GM19438 (cell line): ENCODE data around the gene EYS.

Experiments
- ATAC-seq: cut with Tn5 transposase; IDR thresholded peaks from one replicate; pipeline ENCODE4 v1.9.1; 2021; ENCODE audit warnings: low read depth; ENCODE audit not compliant: unreplicated experiment

Gene EYS

GRCh38 chr6:64221776-64222175, 1485.2 kb downstream of the EYS start:
- ATAC-seq, result no peak

- ATAC-seq, result no peak
Observed at GRCh38 chr6:64220801-64221200, 1486.2 kb downstream of the EYS start.

GRCh38 chr6:64217721-64218620, 1489.1 kb downstream of the EYS start:
- no peak for ATAC-seq

- ATAC-seq, result no peak
Observed at GRCh38 chr6:64214373-64214772, 1492.7 kb downstream of the EYS start.

GRCh38 chr6:64213697-64214096, 1493.3 kb downstream of the EYS start:
- ATAC-seq, result no peak

- ATAC-seq, result no peak
Observed at GRCh38 chr6:64197246-64197645, 1509.8 kb downstream of the EYS start.

- ATAC-seq, result no peak
Observed at GRCh38 chr6:64186592-64186991, 1520.4 kb downstream of the EYS start.

- ATAC-seq, result no peak
Observed at GRCh38 chr6:64185621-64186020, 1521.4 kb downstream of the EYS start.

GRCh38 chr6:64175296-64175695, 1531.7 kb downstream of the EYS start:
- ATAC-seq, result no peak

GRCh38 chr6:64170316-64170715, 1536.7 kb downstream of the EYS start:
- no peak for ATAC-seq

GRCh38 chr6:64160486-64160885, 1546.5 kb downstream of the EYS start:
- ATAC-seq, result no peak

GRCh38 chr6:64155063-64155462, 1552.0 kb downstream of the EYS start:
- no peak for ATAC-seq

GRCh38 chr6:64146876-64147275, 1560.2 kb downstream of the EYS start:
- no peak for ATAC-seq

- no peak for ATAC-seq
Observed at GRCh38 chr6:64146094-64146493, 1560.9 kb downstream of the EYS start.

GRCh38 chr6:64145658-64146057, 1561.4 kb downstream of the EYS start:
- no peak for ATAC-seq

- ATAC-seq, result no peak
Observed at GRCh38 chr6:64143101-64143500, 1563.9 kb downstream of the EYS start.

- ATAC-seq, result no peak
Observed at GRCh38 chr6:64141680-64142079, 1565.3 kb downstream of the EYS start.

- no peak for ATAC-seq
Observed at GRCh38 chr6:64128301-64129024, 1578.6 kb downstream of the EYS start.

- no peak for ATAC-seq
Observed at GRCh38 chr6:64123761-64124633, 1583.0 kb downstream of the EYS start.

- no peak for ATAC-seq
Observed at GRCh38 chr6:64122712-64123375, 1584.2 kb downstream of the EYS start.
